Dermis blood vessel endothelial cell (primary cell): ENCODE data around the gene FUNDC2. TPM values are rescaled to one million over a fixed set of nuclear protein-coding genes. Genes with fewer than 3 reads are reported as not detected.

ENCODE experiments used
- DNase-seq: peaks from one replicate; pipeline ENCODE4 v3.0.0; 2010
- total RNA-seq: library from RNA; depleted of rRNA; stranded (reverse); fragments of >200 nt; gene quantifications from 2 replicates; pipeline ENCODE4 v1.2.3, GENCODE V29; 2014

The FUNDC2 gene
- total RNA-seq, 1 donor from 2014 or later: 84.2 TPM

- DNase-seq: peak; percentile 14
These were observed 43.4 kb downstream of the FUNDC2 start for GRCh38 chrX:155070038-155070437.

DNA sequence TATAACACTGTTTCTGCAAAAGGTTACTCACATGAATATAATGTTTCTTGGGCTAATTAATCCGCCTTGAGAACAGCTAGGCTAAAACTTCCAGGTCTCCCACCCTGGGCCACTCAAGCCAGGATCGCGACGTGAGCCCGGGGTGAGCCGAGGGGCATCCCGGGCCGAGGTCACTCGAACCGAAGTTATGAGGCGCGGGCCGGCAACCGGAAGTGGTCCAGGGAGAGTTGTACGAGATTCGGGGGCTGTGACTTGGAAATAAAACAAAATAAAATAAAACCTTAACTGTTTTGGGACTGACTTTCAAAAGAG is 44.0 kb downstream of the FUNDC2 start:
- no peak for DNase-seq

DNA sequence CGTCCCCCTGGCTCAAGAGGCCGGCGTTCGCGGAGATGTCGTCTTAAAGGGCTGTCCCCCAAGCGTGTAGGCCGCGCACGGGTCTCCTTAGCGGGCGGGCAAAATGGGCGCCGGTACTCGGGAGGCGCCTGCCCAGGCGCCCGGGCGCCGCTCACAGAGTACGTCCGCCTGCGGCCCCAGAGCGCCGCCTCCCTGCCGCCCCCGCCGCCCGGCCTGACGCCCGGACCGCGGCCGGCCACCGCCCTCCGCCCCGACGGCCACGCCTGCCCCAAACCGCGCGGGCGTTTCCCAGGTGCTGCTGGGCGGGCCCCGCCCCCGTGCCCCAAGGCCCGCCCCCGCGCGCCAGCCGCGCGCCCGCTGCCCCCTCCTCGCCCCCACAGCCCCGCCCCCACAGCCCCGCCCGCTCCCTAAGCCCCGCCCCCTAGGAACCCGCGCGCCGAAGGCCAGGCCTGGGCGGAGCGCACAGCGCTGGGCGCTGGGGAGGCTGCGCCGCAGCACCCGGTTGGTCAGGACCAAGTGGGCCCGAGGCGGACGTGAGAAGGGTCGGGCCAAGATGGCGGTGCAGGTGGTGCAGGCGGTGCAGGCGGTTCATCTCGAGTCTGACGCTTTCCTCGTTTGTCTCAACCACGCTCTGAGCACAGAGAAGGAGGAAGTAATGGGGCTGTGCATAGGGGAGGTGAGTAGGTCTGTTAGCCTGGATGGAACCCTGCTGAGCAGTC is 44.5 kb downstream of the FUNDC2 start, which contains the start of the genes BRCC3, CMC4 and MTCP1:
Gene BRCC3 (plus strand): TSS at position 534 of the 719 bp plus-strand sequence. CDS start 20 bp downstream, at position 554.
Gene CMC4 (minus strand): TSS at position 162 of the 719 bp plus-strand sequence. CDS start 7,113 bp downstream, outside the sequence.
Gene MTCP1 (minus strand): TSS at position 162 of the 719 bp plus-strand sequence. CDS start 5,126 bp downstream, outside the sequence.
- peak; percentile 85 for DNase-seq

DNA sequence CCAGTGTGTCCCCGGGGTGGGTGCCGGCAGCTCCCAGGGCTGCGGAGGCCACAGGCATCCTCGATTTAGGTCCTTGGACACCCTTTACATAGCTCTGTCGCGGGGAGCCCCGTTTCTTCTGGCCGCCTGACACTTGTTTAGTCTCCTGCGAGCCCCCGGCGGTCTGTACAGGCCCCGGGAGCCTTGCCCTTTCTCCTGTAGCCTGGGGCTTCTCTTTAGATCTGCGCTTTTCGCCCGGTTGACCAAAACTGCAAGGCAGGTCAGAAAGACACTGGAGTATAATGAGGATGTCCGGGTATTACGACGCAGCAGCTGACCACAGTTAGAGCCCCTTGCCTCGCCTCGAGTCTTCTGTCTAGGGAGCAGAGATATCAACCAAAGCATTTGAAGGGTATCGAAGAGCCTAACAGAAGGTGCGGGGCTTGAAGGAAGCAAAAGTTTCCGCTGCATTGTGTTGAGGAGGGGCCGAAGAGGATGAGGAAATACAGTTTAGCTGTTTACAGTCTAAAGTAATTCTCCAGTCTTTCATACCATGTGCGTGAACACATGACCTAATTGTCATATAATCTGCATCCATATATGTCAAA is 45.1 kb downstream of the FUNDC2 start:
- DNase-seq: peak; percentile 34

- peak; percentile 34 for DNase-seq
These were observed 59.7 kb downstream of the FUNDC2 start for GRCh38 chrX:155086202-155086840.

GRCh38 chrX:155086961-155087735 is 60.5 kb downstream of the FUNDC2 start:
- no peak for DNase-seq

DNA sequence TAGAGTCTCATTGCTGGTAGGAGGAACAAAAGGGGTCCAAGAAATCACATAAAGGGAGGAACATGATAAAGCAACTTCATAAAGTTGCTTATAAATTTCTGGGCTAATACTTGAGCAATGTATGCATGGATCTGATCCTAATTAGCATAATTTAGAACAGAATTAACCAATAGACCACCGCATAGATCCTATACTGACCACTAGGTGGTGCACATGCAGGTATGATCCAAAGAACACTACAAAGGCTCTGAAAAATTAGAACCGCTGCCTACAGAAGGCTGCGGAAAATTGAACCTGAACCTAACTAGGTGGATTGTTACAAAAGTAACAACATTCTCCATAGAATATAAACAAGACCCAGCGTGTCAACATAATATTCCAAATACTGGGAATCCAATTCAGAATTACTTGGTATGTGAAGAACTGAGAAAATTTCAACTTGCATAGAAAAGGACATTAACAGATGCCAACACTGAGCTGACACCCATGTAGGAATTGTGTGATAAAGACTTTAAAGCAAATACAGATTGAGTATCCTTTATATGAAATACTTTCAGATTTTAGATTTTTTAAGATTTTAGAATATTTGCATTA is 67.9 kb downstream of the FUNDC2 start:
- DNase-seq: peak; percentile 53

DNA sequence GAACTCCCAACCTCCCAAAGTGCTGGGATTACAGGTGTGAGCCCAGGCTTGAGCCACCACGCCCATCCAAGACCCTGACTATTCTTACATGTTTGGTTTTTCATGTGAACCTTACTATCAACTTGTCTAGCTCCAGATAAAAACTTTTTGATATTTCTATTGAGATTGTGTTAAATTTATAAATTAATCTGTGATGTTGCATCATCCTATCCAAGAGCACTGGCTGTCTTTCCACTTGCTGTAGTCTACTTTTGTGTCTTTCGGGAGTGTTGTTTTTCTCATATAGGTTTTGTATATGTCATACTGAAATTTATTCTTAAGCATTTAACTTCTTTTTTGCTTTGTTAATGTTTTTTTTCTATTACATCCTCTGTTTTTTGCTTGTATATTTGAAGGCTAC is 79.3 kb downstream of the FUNDC2 start:
- no peak for DNase-seq

- DNase-seq: no peak
These were observed 81.8 kb downstream of the FUNDC2 start for GRCh38 chrX:155108427-155108826.

Other genes with a start within 250 kb of the FUNDC2 start
- gene MPP1, start 221.4 kb upstream of the FUNDC2 start, total RNA-seq: 39.5 and 59.2 TPM in 2 replicates
- not detected in 2 replicates for gene SMIM9, start 192.2 kb upstream of the FUNDC2 start, total RNA-seq
- gene F8A1, start 140.5 kb upstream of the FUNDC2 start, total RNA-seq: 2.7 and 6.6 TPM in 2 replicates
- gene F8, start 4.1 kb upstream of the FUNDC2 start, total RNA-seq: 12.4 and 19.1 TPM in 2 replicates
- gene CMC4, start 44.3 kb downstream of the FUNDC2 start, total RNA-seq: 11.7 and 16.3 TPM in 2 replicates
- gene MTCP1, start 44.3 kb downstream of the FUNDC2 start, total RNA-seq: 3.1 and 9.9 TPM in 2 replicates
- 17.4 and 28.9 TPM in 2 replicates for gene BRCC3, start 44.7 kb downstream of the FUNDC2 start, total RNA-seq
- 69.6 and 79.0 TPM in 2 replicates for gene VBP1, start 189.6 kb downstream of the FUNDC2 start, total RNA-seq
- gene RAB39B, start 237.6 kb downstream of the FUNDC2 start, total RNA-seq: 0.14 and 0.17 TPM in 2 replicates